Astrocyte of the spinal cord (primary cell): ENCODE data around the gene WDR74.
"Not testable (repeated sequence)": the region's sequence is repeated elsewhere in the genome, so short reads cannot be mapped to it uniquely, and the experiment has no call there.

Source experiments
- DNase-seq: peaks from one replicate; pipeline ENCODE4 v3.0.0; 2011; ENCODE audit warnings: low read depth, low spot score
- H3K4me3 ChIP-seq: 2 replicates; pipeline ENCODE4 v1.5.1; 2011; ENCODE audit warnings: low read depth, mild to moderate bottlenecking, low read length, moderate library complexity
- CTCF ChIP-seq: IDR thresholded peaks from 2 replicates; pipeline ENCODE4 v1.5.1; 2012; ENCODE audit warnings: low read depth, mild to moderate bottlenecking, low read length, inconsistent platforms
- in situ Hi-C: cut with HindIII; loops from 2 replicates; pipeline ENCODE4 v1.10.0; 2017; ENCODE audit warnings: low sequenced_read_pairs

The WDR74 gene

GRCh38 chr11:62876712-62877111 lies 37.3 kb upstream of the WDR74 start:
- TF ChIP-seq CTCF: no peak
- in situ Hi-C loops: no loop called here
- DNase-seq: no peak
- H3K4me3 ChIP-seq: no peak overlapping the region

- in situ Hi-C loops: no loop called here
- DNase-seq: no peak
- TF ChIP-seq CTCF: peak; percentile 1
- H3K4me3 ChIP-seq: no peak overlapping the region
These were observed 36.5 kb upstream of the WDR74 start for GRCh38 chr11:62875698-62876478.

- in situ Hi-C loops: no loop called here
- no peak for TF ChIP-seq CTCF
- H3K4me3 ChIP-seq: no peak overlapping the region
These were observed 35.5 kb upstream of the WDR74 start for GRCh38 chr11:62874851-62875250.

GRCh38 chr11:62865635-62866034 lies 26.2 kb upstream of the WDR74 start:
- H3K4me3 ChIP-seq: no peak overlapping the region
- no peak for DNase-seq
- TF ChIP-seq CTCF: no peak
- in situ Hi-C loops: no loop called here

More at GRCh38 chr11:62874851-62875250, 35.5 kb upstream of the WDR74 start:
- no peak for DNase-seq

- DNase-seq: no peak
- no peak overlapping the region for H3K4me3 ChIP-seq
- in situ Hi-C loops: no loop called here
- TF ChIP-seq CTCF: no peak
These were observed 24.4 kb upstream of the WDR74 start for GRCh38 chr11:62863687-62864335.

GRCh38 chr11:62861564-62862192 lies 22.3 kb upstream of the WDR74 start:
- DNase-seq, in situ Hi-C loops, H3K4me3 ChIP-seq: not testable (repeated sequence)
